ENCODE measurements around the gene TEPSIN.

Gene TEPSIN

GRCh38 chr17:81238815-81239713 is at the start of gene TEPSIN, which contains the start of gene NDUFAF8:
Gene TEPSIN (minus strand): TSS chr17:81239055. CDS start chr17:81239033, 22 bp downstream.
Gene NDUFAF8 (plus strand): TSS chr17:81239318. CDS start chr17:81239364, 46 bp downstream.
- Histone ChIP-seq H3K4me1 (ENCODE audit: control insufficient read depth in 2 of 2, insufficient read depth in 2 of 2, low read length in 2 of 2) (peaks cover 15 to 16% of the 10 kb centered on the region in 2 donors), H3K36me3 (ENCODE audit: control insufficient read depth in 2 of 2, insufficient read depth in 2 of 2, low read length in 2 of 2) (peaks cover 0 to 6% of the 10 kb centered on the region in 2 donors), H3K27ac (ENCODE audit: low read depth in 2 of 2, low read length in 2 of 2) (peak within 1 kb of the TSS; percentile 61 to 68)

GRCh38 chr17:81287741-81288430 is 49.0 kb upstream of the TEPSIN start:
- H3K27me3 ChIP-seq (ENCODE audit: control insufficient read depth in 2 of 2, insufficient read depth in 2 of 2, low read length in 2 of 2), result no peaks in the 10 kb centered on the region
- H3K4me3 ChIP-seq (ENCODE audit: low read length in 2 of 2), result no peak overlapping the region

More at GRCh38 chr17:81238815-81239713, at the start of gene TEPSIN, which contains the start of gene NDUFAF8:
- H3K9me3 ChIP-seq (ENCODE audit: control insufficient read depth in 2 of 2, low read length in 2 of 2), result no peaks in the 10 kb centered on the region
- no peaks in the 10 kb centered on the region for H3K27me3 ChIP-seq (ENCODE audit: control insufficient read depth in 2 of 2, insufficient read depth in 2 of 2, low read length in 2 of 2)
- H3K9ac ChIP-seq (ENCODE audit: low read depth in 1 of 2, low read length in 2 of 2), result peak within 1 kb of the TSS; percentile 70 to 77
- H3K4me3 ChIP-seq (ENCODE audit: low read length in 2 of 2), result peak within 1 kb of the TSS; percentile 87 to 89

DNA sequence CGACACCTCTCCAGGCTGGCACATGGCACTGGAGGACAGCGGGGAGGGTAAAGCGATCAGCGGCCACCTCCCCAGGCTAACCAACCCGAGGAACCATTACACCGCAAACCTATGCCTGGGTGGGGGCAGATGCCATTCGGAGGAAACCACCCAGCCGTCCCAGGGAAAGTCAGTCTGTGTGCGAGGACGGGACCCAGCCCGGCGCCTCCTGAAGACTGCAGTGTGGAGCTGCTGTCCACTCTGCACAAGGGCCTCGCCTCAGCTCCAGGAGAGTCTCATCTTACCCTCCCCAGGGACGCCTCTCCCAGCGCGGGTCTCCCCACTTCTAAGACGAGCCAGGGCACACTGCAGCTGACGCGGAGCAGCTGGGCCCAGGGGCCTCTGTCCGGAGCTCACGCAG is 48.3 kb upstream of the TEPSIN start:
- H3K27ac ChIP-seq (ENCODE audit: low read depth in 2 of 2, low read length in 2 of 2), result no peak overlapping the region
- no peak overlapping the region for H3K4me3 ChIP-seq (ENCODE audit: low read length in 2 of 2)
- H3K4me1 ChIP-seq (ENCODE audit: control insufficient read depth in 2 of 2, insufficient read depth in 2 of 2, low read length in 2 of 2), result peaks cover 7 to 11% of the 10 kb centered on the region in 2 donors
- no peaks in the 10 kb centered on the region for H3K9me3 ChIP-seq (ENCODE audit: control insufficient read depth in 2 of 2, low read length in 2 of 2)
- no peaks in the 10 kb centered on the region for H3K27me3 ChIP-seq (ENCODE audit: control insufficient read depth in 2 of 2, insufficient read depth in 2 of 2, low read length in 2 of 2)
- peaks cover 25 to 43% of the 10 kb centered on the region in 2 donors for H3K36me3 ChIP-seq (ENCODE audit: control insufficient read depth in 2 of 2, insufficient read depth in 2 of 2, low read length in 2 of 2)
- H3K9ac ChIP-seq (ENCODE audit: low read depth in 1 of 2, low read length in 2 of 2), result no peak overlapping the region

More at GRCh38 chr17:81287741-81288430, 49.0 kb upstream of the TEPSIN start:
- Histone ChIP-seq H3K36me3 (ENCODE audit: control insufficient read depth in 2 of 2, insufficient read depth in 2 of 2, low read length in 2 of 2) (peaks cover 25 to 36% of the 10 kb centered on the region in 2 donors), H3K4me1 (ENCODE audit: control insufficient read depth in 2 of 2, insufficient read depth in 2 of 2, low read length in 2 of 2) (peaks cover 7 to 11% of the 10 kb centered on the region in 2 donors), H3K9me3 (ENCODE audit: control insufficient read depth in 2 of 2, low read length in 2 of 2) (no peaks in the 10 kb centered on the region), H3K27ac (ENCODE audit: low read depth in 2 of 2, low read length in 2 of 2) (no peak overlapping the region), H3K9ac (ENCODE audit: low read depth in 1 of 2, low read length in 2 of 2) (no peak overlapping the region)

GRCh38 chr17:81286491-81287145 is 47.8 kb upstream of the TEPSIN start:
- no peak overlapping the region for H3K9ac ChIP-seq (ENCODE audit: low read depth in 1 of 2, low read length in 2 of 2)
- H3K9me3 ChIP-seq (ENCODE audit: control insufficient read depth in 2 of 2, low read length in 2 of 2), result no peaks in the 10 kb centered on the region
- peak overlapping the region in 1 of 2 donors; percentile 58 for H3K27ac ChIP-seq (ENCODE audit: low read depth in 2 of 2, low read length in 2 of 2)

DNA sequence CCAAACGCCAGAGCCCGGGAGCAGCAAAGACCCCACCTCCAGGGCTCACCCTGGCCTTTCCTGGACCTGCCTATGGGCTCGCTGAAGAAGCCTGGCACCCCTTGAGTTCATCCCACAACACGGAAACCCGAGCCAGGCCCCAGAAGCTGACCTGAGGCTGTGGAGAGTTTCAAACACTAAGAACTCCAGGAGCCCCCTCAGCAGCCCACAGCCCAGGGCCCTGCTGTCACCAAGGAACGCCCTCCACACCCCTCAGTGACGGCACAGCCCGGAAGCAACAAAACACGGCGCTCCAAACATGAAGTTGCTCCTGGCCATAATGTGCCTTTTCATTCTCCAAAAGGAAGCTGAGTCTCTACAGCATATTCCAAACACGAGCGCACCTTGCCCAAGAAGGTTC is 47.0 kb upstream of the TEPSIN start:
- peaks cover 25 to 49% of the 10 kb centered on the region in 2 donors for H3K36me3 ChIP-seq (ENCODE audit: control insufficient read depth in 2 of 2, insufficient read depth in 2 of 2, low read length in 2 of 2)
- no peak overlapping the region for H3K4me3 ChIP-seq (ENCODE audit: low read length in 2 of 2)
- peak overlapping the region; percentile 55 to 58 for H3K27ac ChIP-seq (ENCODE audit: low read depth in 2 of 2, low read length in 2 of 2)
- H3K27me3 ChIP-seq (ENCODE audit: control insufficient read depth in 2 of 2, insufficient read depth in 2 of 2, low read length in 2 of 2), result no peaks in the 10 kb centered on the region
- peak overlapping the region in 1 of 2 donors; percentile 57 for H3K9ac ChIP-seq (ENCODE audit: low read depth in 1 of 2, low read length in 2 of 2)
- no peaks in the 10 kb centered on the region for H3K9me3 ChIP-seq (ENCODE audit: control insufficient read depth in 2 of 2, low read length in 2 of 2)
- peaks cover 3 to 7% of the 10 kb centered on the region in 2 donors for H3K4me1 ChIP-seq (ENCODE audit: control insufficient read depth in 2 of 2, insufficient read depth in 2 of 2, low read length in 2 of 2)

More at GRCh38 chr17:81286491-81287145, 47.8 kb upstream of the TEPSIN start:
- peaks cover 25 to 48% of the 10 kb centered on the region in 2 donors for H3K36me3 ChIP-seq (ENCODE audit: control insufficient read depth in 2 of 2, insufficient read depth in 2 of 2, low read length in 2 of 2)
- H3K27me3 ChIP-seq (ENCODE audit: control insufficient read depth in 2 of 2, insufficient read depth in 2 of 2, low read length in 2 of 2), result no peaks in the 10 kb centered on the region
- peaks cover 5 to 10% of the 10 kb centered on the region in 2 donors for H3K4me1 ChIP-seq (ENCODE audit: control insufficient read depth in 2 of 2, insufficient read depth in 2 of 2, low read length in 2 of 2)
- no peak overlapping the region for H3K4me3 ChIP-seq (ENCODE audit: low read length in 2 of 2)

GRCh38 chr17:81285179-81285878 is 46.5 kb upstream of the TEPSIN start:
- Histone ChIP-seq H3K27ac (ENCODE audit: low read depth in 2 of 2, low read length in 2 of 2) (peak overlapping the region; percentile 55 to 58), H3K4me3 (ENCODE audit: low read length in 2 of 2) (peak overlapping the region; percentile 40 to 66), H3K4me1 (ENCODE audit: control insufficient read depth in 2 of 2, insufficient read depth in 2 of 2, low read length in 2 of 2) (peaks cover 3 to 7% of the 10 kb centered on the region in 2 donors), H3K9ac (ENCODE audit: low read depth in 1 of 2, low read length in 2 of 2) (peak overlapping the region; percentile 41 to 57), H3K9me3 (ENCODE audit: control insufficient read depth in 2 of 2, low read length in 2 of 2) (no peaks in the 10 kb centered on the region), H3K36me3 (ENCODE audit: control insufficient read depth in 2 of 2, insufficient read depth in 2 of 2, low read length in 2 of 2) (peaks cover 27 to 49% of the 10 kb centered on the region in 2 donors), H3K27me3 (ENCODE audit: control insufficient read depth in 2 of 2, insufficient read depth in 2 of 2, low read length in 2 of 2) (no peaks in the 10 kb centered on the region)

DNA sequence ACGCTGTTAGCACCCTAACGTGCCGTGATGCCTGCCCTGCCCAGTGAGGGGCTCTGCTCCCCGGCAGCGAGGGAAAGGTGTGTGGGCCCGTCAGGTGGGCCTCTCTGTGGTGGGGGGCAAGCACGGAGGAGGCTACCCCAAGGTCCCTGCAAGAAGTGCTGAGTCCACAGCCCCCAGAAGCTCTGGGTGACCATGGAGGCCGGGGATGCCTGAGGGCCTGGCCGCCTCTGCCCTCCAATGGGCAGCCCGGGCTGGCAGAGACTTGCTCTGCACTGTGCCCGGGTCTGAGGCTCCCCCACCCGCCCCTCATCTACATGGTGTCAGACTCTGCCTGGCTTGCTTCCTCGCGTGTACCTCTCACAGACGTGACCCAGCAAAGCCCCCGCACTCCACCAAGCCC is 44.0 kb upstream of the TEPSIN start:
- H3K27me3 ChIP-seq (ENCODE audit: control insufficient read depth in 2 of 2, insufficient read depth in 2 of 2, low read length in 2 of 2), result no peaks in the 10 kb centered on the region
- H3K9ac ChIP-seq (ENCODE audit: low read depth in 1 of 2, low read length in 2 of 2), result no peak overlapping the region
- no peaks in the 10 kb centered on the region for H3K9me3 ChIP-seq (ENCODE audit: control insufficient read depth in 2 of 2, low read length in 2 of 2)
- H3K27ac ChIP-seq (ENCODE audit: low read depth in 2 of 2, low read length in 2 of 2), result no peak overlapping the region
- peaks cover 12 to 53% of the 10 kb centered on the region in 2 donors for H3K36me3 ChIP-seq (ENCODE audit: control insufficient read depth in 2 of 2, insufficient read depth in 2 of 2, low read length in 2 of 2)
- peaks cover 3 to 7% of the 10 kb centered on the region in 2 donors for H3K4me1 ChIP-seq (ENCODE audit: control insufficient read depth in 2 of 2, insufficient read depth in 2 of 2, low read length in 2 of 2)
- no peak overlapping the region for H3K4me3 ChIP-seq (ENCODE audit: low read length in 2 of 2)

- H3K27ac ChIP-seq (ENCODE audit: low read depth in 2 of 2, low read length in 2 of 2), result no peak overlapping the region
- no peaks in the 10 kb centered on the region for H3K27me3 ChIP-seq (ENCODE audit: control insufficient read depth in 2 of 2, insufficient read depth in 2 of 2, low read length in 2 of 2)
- no peak overlapping the region for H3K4me3 ChIP-seq (ENCODE audit: low read length in 2 of 2)
- no peak overlapping the region for H3K9ac ChIP-seq (ENCODE audit: low read depth in 1 of 2, low read length in 2 of 2)
- H3K9me3 ChIP-seq (ENCODE audit: control insufficient read depth in 2 of 2, low read length in 2 of 2), result no peaks in the 10 kb centered on the region
- peaks cover 5 to 11% of the 10 kb centered on the region in 2 donors for H3K4me1 ChIP-seq (ENCODE audit: control insufficient read depth in 2 of 2, insufficient read depth in 2 of 2, low read length in 2 of 2)
- H3K36me3 ChIP-seq (ENCODE audit: control insufficient read depth in 2 of 2, insufficient read depth in 2 of 2, low read length in 2 of 2), result peaks cover 4 to 48% of the 10 kb centered on the region in 2 donors
Observed at GRCh38 chr17:81282141-81282540, 43.3 kb upstream of the TEPSIN start.

DNA sequence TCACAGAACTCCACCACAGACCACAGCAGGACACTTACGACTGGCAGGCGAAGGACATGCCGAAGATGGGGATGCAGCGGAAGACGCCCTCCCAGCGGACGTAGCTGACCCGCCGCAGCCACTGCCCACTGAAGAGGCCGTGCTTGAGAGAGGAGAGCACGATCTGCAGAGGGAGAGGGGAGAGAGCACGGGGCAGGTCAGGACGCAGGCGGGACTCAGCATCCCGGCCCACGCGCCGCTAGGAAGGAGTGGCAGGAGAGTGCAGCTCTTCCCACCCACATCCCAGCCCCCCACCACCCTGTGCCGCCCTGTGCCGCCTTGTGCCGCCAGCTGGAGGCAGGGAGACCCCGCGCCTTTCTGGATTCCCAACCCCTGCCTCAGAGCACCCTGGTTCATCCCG is 41.7 kb upstream of the TEPSIN start:
- peaks cover 14 to 54% of the 10 kb centered on the region in 2 donors for H3K36me3 ChIP-seq (ENCODE audit: control insufficient read depth in 2 of 2, insufficient read depth in 2 of 2, low read length in 2 of 2)

More for the DNA sequence above, 41.7 kb upstream of the TEPSIN start:
- Histone ChIP-seq H3K27me3 (ENCODE audit: control insufficient read depth in 2 of 2, insufficient read depth in 2 of 2, low read length in 2 of 2) (no peaks in the 10 kb centered on the region), H3K4me3 (ENCODE audit: low read length in 2 of 2) (no peak overlapping the region), H3K27ac (ENCODE audit: low read depth in 2 of 2, low read length in 2 of 2) (no peak overlapping the region), H3K9ac (ENCODE audit: low read depth in 1 of 2, low read length in 2 of 2) (no peak overlapping the region), H3K4me1 (ENCODE audit: control insufficient read depth in 2 of 2, insufficient read depth in 2 of 2, low read length in 2 of 2) (peaks cover 7 to 10% of the 10 kb centered on the region in 2 donors), H3K9me3 (ENCODE audit: control insufficient read depth in 2 of 2, low read length in 2 of 2) (no peaks in the 10 kb centered on the region)
